ENCODE data around the gene FXR2. TPM values are rescaled to one million over a fixed set of nuclear protein-coding genes. Genes with fewer than 3 reads are reported as not detected.

The FXR2 gene
- total and polyA plus RNA-seq, 10 of the 15 experiments (the other 5 are each of a cell fraction or from before 2014, with no cell fraction given), result 1.6 to 33.3 (median 22.0) TPM

GRCh38 chr17:7561028-7561575 is 53.6 kb downstream of the FXR2 start (continued):
- no peak for TF ChIP-seq DPF2 (IDR thresholded peaks at IDR 0.05)
- TF ChIP-seq STAT1 (conservative IDR thresholded peaks at IDR 0.05), result no peak
- no peak for TF ChIP-seq HCFC1 (IDR thresholded peaks at IDR 0.05; ENCODE audit: low read length)
- TF ChIP-seq YBX1 (IDR thresholded peaks at IDR 0.05), result no peak
- peak; percentile 74 for TF ChIP-seq RAD21 (IDR thresholded peaks at IDR 0.05; ENCODE audit: insufficient read depth, low read depth, low read length)
- TF ChIP-seq E2F4 (IDR thresholded peaks at IDR 0.05; ENCODE audit: low read depth, low read length), result no peak
- TF ChIP-seq SIX5 (IDR thresholded peaks at IDR 0.05; ENCODE audit: low read depth, low read length, severe bottlenecking), result no peak
- no peak for TF ChIP-seq ZBTB40 (IDR thresholded peaks at IDR 0.05; ENCODE audit: borderline replicate concordance)
- no peak for TF ChIP-seq LARP7 (IDR thresholded peaks at IDR 0.05)
- no peak for TF ChIP-seq NFYA (IDR thresholded peaks at IDR 0.05; ENCODE audit: borderline replicate concordance, low read depth, low read length)
- no peak for TF ChIP-seq BRCA1 (IDR thresholded peaks at IDR 0.05; ENCODE audit: low read depth, low read length)
- no peak for TF ChIP-seq TCF3 (IDR thresholded peaks at IDR 0.05; ENCODE audit: borderline replicate concordance, insufficient read depth, low read depth, low read length)
- no peak for TF ChIP-seq TARDBP (IDR thresholded peaks at IDR 0.05; ENCODE audit: borderline replicate concordance)
- no peak for TF ChIP-seq IKZF2 (IDR thresholded peaks at IDR 0.05)
- TF ChIP-seq USF1 (IDR thresholded peaks at IDR 0.05; ENCODE audit: borderline replicate concordance, extremely low read length, insufficient read depth, low read depth, low read length), result no peak
- TF ChIP-seq ZNF622 (IDR thresholded peaks at IDR 0.05), result no peak
- TF ChIP-seq PBX3 (IDR thresholded peaks at IDR 0.05; ENCODE audit: insufficient replicate concordance, low read depth, low read length), result no peak
- no peak for TF ChIP-seq ZNF24 (IDR thresholded peaks at IDR 0.05)
- TF ChIP-seq CHD4 (IDR thresholded peaks at IDR 0.05), result no peak
- TF ChIP-seq MLLT1 (IDR thresholded peaks at IDR 0.05), result 0 out of 2 replicates have a peak, but pooled peaks have one; percentile 31
- TF ChIP-seq FOS (IDR thresholded peaks at IDR 0.05; ENCODE audit: borderline replicate concordance, extremely low read depth, insufficient read length), result no peak
- no peak for TF ChIP-seq CEBPB (IDR thresholded peaks at IDR 0.05; ENCODE audit: borderline replicate concordance in 1 of 2, low read depth in 2 of 2, low read length in 2 of 2)
- TF ChIP-seq ZNF274 (IDR thresholded peaks at IDR 0.05; ENCODE audit: insufficient read depth, insufficient read length), result no peak
